OCI-M2 (cell line): ENCODE data around the gene PCBP1.
"Not testable (repeated sequence)": the region's sequence is repeated elsewhere in the genome, so short reads cannot be mapped to it uniquely, and the experiment has no call there.

Experiments used
- DNase-seq: peaks from one replicate; lab custom pipeline; 2025; ENCODE audit not compliant: unreplicated experiment; lab: John Stamatoyannopoulos, UW

PCBP1 gene

GRCh38 chr2:70123051-70123828 is 36.0 kb downstream of the PCBP1 start:
- no peak for DNase-seq

GRCh38 chr2:70123829-70124116 is 36.5 kb downstream of the PCBP1 start:
- no peak for DNase-seq

GRCh38 chr2:70124983-70125480 is 37.8 kb downstream of the PCBP1 start:
- DNase-seq: no peak

- no peak for DNase-seq
Measured at GRCh38 chr2:70125498-70125898, 38.2 kb downstream of the PCBP1 start.

GRCh38 chr2:70126413-70126812 is 39.1 kb downstream of the PCBP1 start:
- DNase-seq: no peak

GRCh38 chr2:70128005-70128404 is 40.7 kb downstream of the PCBP1 start:
- DNase-seq: no peak

- not testable (repeated sequence) for DNase-seq
Measured at GRCh38 chr2:70131344-70132143, 44.3 kb downstream of the PCBP1 start.

- DNase-seq: no peak
Measured at GRCh38 chr2:70132244-70133126, 45.2 kb downstream of the PCBP1 start.

- no peak for DNase-seq
Measured at GRCh38 chr2:70133127-70133452, 45.8 kb downstream of the PCBP1 start.

- no peak for DNase-seq
Measured at GRCh38 chr2:70133491-70134322, 46.4 kb downstream of the PCBP1 start.

- not testable (repeated sequence) for DNase-seq
Measured at GRCh38 chr2:70134323-70134983, 47.2 kb downstream of the PCBP1 start.
